GM21576 (cell line): ENCODE results near the gene TFB2M.
"Not testable (repeated sequence)": the region's sequence is repeated elsewhere in the genome, so short reads cannot be mapped to it uniquely, and the experiment has no call there.

Experiments
- ATAC-seq: cut with Tn5 transposase; IDR thresholded peaks from one replicate; pipeline ENCODE4 v1.9.1; 2021; ENCODE audit warnings: mild to moderate bottlenecking, moderate library complexity; ENCODE audit not compliant: unreplicated experiment

The TFB2M gene

DNA sequence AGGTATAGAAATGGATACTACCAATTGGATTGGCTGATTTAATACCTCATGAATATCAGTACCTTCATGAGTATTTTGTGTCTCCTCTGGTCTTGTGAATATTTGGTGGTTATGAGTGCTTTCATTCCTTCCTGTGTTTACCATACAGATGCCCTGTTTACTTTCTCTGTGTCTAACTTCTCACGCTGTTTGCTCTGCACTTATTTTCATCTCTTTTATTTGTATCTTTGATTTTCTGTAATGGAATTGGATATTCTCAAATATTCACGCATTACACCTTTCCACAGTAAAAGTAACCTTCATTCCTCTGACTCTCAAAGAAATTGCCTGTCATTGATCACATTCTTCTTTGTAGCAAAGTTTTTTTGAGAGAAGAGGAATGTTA is 17.0 kb upstream of the TFB2M start:
- no peak for ATAC-seq

DNA sequence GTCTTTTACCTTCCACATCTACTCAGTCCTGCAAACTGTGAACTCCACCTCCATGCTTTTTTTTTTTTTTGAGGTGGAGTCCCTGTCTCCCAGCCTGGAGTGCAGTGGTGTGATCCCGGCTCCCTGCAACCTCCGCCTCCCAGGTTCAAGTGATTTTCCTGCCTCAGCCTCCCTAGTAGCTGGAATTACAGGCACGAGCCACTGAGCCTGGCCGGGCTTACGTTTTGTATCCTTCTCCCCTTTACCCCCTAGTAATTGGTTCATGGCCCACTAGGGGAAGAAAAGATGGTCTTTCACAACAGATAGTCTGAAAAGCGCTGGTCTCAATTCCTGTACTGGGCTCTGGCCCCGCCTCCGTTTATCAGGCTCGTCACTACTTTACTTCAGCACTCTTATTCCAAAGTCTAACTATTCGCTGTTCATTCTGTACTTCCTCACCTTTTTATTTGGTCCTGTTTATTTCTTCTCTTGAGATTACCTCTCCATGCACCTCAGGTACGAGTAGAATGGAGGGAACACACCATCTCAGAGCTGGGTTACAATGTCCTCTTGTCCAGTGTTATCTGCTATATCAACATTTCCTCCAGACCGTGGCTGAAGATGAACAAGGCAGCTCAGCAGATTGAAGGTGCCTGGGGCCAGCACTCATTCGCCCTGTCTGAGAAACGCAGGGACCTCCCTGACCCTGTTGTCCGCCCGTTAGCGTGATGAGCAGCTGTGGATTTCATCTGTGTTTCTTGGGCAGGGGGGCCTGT is 16.4 kb upstream of the TFB2M start:
- ATAC-seq: no peak

DNA sequence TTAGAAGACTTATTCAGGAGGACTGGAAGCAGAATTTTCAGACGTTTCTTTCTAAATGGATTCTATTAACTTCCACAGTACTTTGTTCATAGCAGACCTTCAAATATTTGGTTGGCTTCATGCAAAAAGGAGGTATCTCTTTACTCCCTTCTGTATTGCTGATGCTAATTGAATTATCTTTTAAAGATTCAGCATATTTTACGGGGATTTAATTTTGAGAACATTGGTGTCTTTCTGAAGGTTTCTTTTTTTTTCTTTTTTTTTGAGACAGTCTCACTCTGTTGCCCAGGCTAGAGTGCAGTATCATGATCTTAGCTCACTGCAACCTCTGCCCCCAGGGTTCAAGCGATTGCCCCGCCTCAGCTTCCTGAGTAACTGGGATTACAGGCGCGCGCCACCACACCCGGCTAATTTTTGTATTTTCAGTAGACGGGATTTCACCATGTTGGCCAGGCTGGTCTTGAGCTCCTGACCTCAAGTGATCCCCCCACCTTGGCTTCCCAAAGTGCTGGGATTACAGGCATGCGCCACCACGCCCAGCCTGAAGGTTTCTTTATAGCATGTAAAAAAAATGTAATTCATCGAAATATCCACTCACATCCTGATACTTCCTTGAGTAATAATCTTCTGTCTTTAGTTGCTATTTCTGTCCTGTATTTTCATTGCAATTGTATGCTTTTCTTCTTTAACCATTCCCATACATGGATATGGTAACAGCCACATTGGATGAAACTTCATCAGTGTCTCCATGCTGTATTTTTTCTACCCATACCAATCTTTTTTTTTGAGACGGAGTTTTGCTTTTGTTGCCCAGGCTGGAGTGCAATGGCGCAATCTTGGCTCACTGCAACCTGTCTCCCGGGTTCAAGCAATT is 14.7 kb upstream of the TFB2M start:
- ATAC-seq: no peak

DNA sequence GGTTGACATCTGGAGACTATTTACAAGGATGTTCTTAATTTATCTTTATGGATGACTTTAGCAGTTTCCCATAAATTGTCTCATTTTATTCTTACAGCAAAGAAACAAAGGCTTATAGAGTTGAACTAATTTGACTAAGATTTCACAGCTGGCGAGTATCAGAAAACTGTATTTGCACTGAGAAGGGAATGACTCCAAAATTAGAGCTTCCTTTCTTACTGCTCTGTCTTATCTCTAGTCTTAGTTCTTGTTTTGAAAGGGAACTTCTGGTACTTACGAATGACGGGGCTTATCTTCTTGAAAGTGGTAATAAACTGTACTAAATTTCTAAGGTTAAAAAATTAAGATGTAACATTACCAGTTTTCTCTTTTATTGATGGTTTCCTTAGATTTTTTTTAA is 13.8 kb upstream of the TFB2M start:
- peak; percentile 74 for ATAC-seq

- ATAC-seq: no peak
Observed at GRCh38 chr1:246577720-246578106, 11.7 kb upstream of the TFB2M start.

GRCh38 chr1:246577082-246577719 is 11.1 kb upstream of the TFB2M start:
- ATAC-seq: no peak

GRCh38 chr1:246576709-246577032 is 10.6 kb upstream of the TFB2M start:
- no peak for ATAC-seq

- ATAC-seq: no peak
Observed at GRCh38 chr1:246573491-246573890, 7.4 kb upstream of the TFB2M start.

DNA sequence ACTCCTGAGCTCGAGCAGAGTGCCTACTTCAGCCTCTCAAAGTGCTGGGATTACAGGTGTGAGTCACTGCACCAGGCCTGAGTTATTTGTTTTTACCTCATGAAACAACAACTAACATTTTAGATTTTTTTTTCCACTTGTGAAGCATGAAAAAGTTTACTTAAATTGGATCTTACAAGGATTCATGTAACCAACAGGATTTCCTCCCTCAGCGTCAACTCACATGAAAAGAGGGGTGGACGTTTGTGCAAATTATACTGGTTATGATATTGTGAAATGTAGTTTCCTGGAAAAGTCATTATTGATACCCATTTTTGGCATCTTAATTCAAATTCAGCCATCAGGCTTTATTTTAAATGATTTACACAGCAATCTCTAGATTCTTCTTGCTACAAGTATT is 6.7 kb upstream of the TFB2M start:
- ATAC-seq: no peak

GRCh38 chr1:246571953-246572352 is 5.9 kb upstream of the TFB2M start:
- no peak for ATAC-seq

DNA sequence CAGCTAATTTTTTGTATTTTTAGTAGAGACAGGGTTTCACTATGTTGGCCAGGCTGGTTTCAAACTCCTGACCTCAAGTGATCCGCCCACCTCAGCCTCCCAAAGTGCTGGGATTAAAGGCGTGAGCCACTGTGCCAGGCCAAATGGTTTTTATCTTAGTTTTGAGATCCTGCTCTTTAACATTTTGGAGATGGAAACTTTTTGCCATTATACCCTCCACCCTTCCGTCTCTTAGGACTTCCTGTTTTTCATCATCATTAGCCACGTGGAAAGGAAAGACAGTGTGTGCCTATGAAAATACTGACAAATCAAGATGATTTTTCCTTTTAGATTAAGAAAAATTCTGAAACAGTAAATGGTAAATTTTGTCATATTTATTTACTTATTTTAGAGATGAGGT is 5.2 kb upstream of the TFB2M start:
- ATAC-seq: not testable (repeated sequence)

GRCh38 chr1:246569248-246570238 is 3.5 kb upstream of the TFB2M start:
- ATAC-seq: no peak

DNA sequence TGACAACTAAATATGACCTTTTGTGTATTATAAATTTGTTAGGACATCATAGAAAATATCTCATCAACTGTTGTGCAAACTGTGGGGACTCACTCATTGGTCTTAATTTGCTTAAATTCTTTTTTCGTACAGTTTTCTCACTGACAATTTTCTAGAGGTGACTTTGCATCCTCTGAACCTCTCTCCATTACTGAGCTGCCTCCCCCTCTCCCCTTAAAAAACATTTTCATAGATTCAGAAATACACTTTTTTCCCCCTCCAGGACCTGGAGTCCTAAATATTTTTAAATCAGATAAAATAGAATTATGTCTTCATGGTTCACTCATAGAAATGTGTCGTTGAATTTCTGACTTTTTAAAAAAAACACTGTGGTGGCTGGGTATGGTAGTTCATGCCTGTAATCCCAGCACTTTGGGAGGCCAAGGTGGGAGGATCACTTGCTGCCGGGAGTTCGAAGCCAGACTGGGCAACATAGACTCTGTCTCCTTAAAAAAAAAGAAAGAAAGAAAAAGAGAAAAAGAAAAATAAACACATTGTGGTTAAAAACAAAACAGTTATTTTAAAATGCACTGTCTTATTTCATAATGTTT is 1.7 kb upstream of the TFB2M start:
- ATAC-seq: no peak

DNA sequence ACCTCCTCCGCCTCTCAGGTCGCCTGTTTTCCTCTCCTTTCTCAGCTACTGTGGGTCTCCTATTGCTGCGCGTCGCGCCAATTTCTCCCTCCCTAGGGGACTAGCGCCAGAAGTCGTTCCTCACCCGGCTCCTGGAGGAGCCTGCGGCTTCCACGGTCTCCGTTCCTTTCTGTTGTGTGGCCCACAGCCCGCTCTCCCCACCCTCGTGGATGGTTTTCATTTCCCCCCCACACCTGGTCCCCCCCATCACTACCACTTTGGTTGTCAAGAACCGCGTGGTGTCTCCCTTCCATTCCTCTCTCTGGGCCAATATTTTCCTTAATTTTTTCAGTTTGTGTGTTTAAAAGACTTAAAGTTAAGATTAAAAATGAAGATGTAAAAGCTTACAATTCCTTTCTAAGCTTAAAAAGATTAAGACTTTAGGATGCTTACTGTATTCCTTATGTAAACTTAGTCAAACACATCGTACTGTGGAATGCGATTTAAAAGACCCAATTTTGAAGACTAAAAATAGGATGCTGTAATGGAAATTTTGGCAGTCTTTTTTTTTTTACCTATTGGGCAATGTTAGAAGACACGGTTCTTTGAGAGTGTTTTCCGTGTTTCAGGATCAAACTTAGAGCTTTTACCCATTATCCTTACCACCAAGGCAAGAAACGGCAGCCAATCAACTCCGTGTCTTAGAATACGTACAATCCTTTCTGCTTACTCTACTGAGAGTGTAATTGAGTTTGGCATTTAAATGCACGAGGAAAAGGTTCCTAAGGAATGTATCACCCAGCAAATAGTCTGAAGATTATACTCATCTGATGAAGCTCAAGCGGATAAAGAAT is 968 bp upstream of the TFB2M start:
- ATAC-seq: peak; percentile 18

DNA sequence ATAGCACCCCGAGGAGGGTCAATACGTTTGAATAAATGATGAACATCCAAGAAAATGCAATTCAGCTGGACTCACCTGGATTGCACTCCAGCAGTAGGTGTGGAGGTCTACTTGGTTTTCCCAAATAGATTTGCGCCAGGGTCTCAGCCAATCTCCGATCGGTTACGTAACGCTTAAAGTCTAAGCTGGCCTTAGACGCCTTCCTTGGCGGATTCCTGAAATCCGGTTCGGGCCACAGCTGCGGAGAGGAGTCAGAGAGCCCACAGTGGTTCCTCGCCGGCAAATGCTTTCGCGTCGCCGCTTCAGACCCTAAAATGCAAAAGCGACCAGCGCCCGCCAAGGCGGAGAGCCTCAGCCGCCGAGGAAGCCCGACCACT is 322 bp downstream of the TFB2M start:
- no peak for ATAC-seq

GRCh38 chr1:246564839-246565750 is 966 bp downstream of the TFB2M start:
- no peak for ATAC-seq

- ATAC-seq: not testable (repeated sequence)
Observed at GRCh38 chr1:246560833-246561232, 5.2 kb downstream of the TFB2M start.

- no peak for ATAC-seq
Observed at GRCh38 chr1:246559310-246559709, 6.8 kb downstream of the TFB2M start.
